A673 (cell line): ENCODE data around the gene GPR26. TPM values are rescaled to one million over a fixed set of nuclear protein-coding genes. Genes with fewer than 3 reads are reported as not detected.

Experiments used
- BruUV-seq: library from RNA; stranded (reverse); fragments of 400-500 nt; replicated peaks from 2 replicates; lab custom pipeline; 2021; lab: Mats Ljungman, UMichigan
- CTCF ChIA-PET: fragments of 300-600 bp; sonication (Branson Sonifier 250); formaldehyde crosslinking; loops from one replicate; lab custom pipeline; 2022; ENCODE audit warnings: antibody characterized with exemption; lab: Charles Lee
- POLR2A ChIA-PET: fragments of 300-600 bp; sonication (Branson Sonifier 250); formaldehyde crosslinking; loops from one replicate; lab custom pipeline; 2022; ENCODE audit warnings: antibody characterized with exemption; ENCODE audit not compliant: low non-redundant PET; lab: Charles Lee
- DNase-seq: peaks from one replicate; pipeline ENCODE4 v3.0.0-alpha.2; 2015; ENCODE audit warnings: low spot score
- H3K27ac ChIP-seq: fragments of 200-600 bp; sonication (generic); 2 replicates; pipeline ENCODE4 v1.5.1; 2016; ENCODE audit warnings: mixed run types, low read depth, mild to moderate bottlenecking, mixed read lengths, antibody characterized with exemption, low read length; ENCODE audit not compliant: poor library complexity, severe bottlenecking
- H3K27me3 ChIP-seq: fragments of 200-600 bp; sonication (generic); replicated peaks from 2 replicates; pipeline ENCODE4 v1.6.1; 2017; ENCODE audit warnings: mixed run types, low read depth, mild to moderate bottlenecking, mixed read lengths, antibody characterized with exemption, low read length; ENCODE audit not compliant: insufficient read depth, poor library complexity
- H3K36me3 ChIP-seq: fragments of 200-600 bp; sonication (generic); 2 replicates; pipeline ENCODE4 v1.6.1; 2016; ENCODE audit warnings: mixed run types, mild to moderate bottlenecking, mixed read lengths, antibody characterized with exemption, low read length; ENCODE audit not compliant: insufficient read depth, poor library complexity, severe bottlenecking
- H3K4me1 ChIP-seq: fragments of 200-600 bp; sonication (generic); 2 replicates; pipeline ENCODE4 v1.6.1; 2017; ENCODE audit warnings: mixed run types, mild to moderate bottlenecking, mixed read lengths, antibody characterized with exemption, low read length; ENCODE audit not compliant: insufficient read depth, poor library complexity, severe bottlenecking
- H3K4me3 ChIP-seq: fragments of 200-600 bp; sonication (generic); 2 replicates; pipeline ENCODE4 v1.5.1; 2016; ENCODE audit warnings: low read depth, mixed run types, mild to moderate bottlenecking, mixed read lengths, low read length; ENCODE audit not compliant: poor library complexity, severe bottlenecking
- H3K9me3 ChIP-seq: fragments of 200-600 bp; sonication (generic); 2 replicates; pipeline ENCODE4 v1.6.1; 2016; ENCODE audit warnings: mixed run types, low read depth, mild to moderate bottlenecking, mixed read lengths, antibody characterized with exemption, low read length; ENCODE audit not compliant: poor library complexity, severe bottlenecking
- CTCF ChIP-seq: fragments of 300-800, 200-600 bp; sonication (generic); conservative IDR thresholded peaks from 2 replicates; pipeline ENCODE4 v1.5.1; 2017; ENCODE audit warnings: low read depth, mild to moderate bottlenecking, antibody characterized with exemption, low read length, moderate library complexity, mixed read lengths
- EZH2 ChIP-seq: fragments of 200-600 bp; sonication (generic); IDR thresholded peaks from 2 replicates; pipeline ENCODE4 v1.6.1; 2017; ENCODE audit warnings: borderline replicate concordance, low read depth, mild to moderate bottlenecking, mixed read lengths, antibody characterized with exemption, low read length; ENCODE audit not compliant: poor library complexity, severe bottlenecking
- intact Hi-C: fragments of 100-400 bp; cut with micrococcal nuclease; formaldehyde crosslinking; loops from one replicate; pipeline ENCODE4 v1.10.0; 2022; ENCODE audit not compliant: unreplicated experiment
- total RNA-seq: library from RNA; stranded (reverse); gene quantifications from 2 replicates; pipeline ENCODE4 v1.2.3, GENCODE V29; 2021

Gene GPR26
- total RNA-seq, 1 experiment from 2014 or later = not detected

DNA sequence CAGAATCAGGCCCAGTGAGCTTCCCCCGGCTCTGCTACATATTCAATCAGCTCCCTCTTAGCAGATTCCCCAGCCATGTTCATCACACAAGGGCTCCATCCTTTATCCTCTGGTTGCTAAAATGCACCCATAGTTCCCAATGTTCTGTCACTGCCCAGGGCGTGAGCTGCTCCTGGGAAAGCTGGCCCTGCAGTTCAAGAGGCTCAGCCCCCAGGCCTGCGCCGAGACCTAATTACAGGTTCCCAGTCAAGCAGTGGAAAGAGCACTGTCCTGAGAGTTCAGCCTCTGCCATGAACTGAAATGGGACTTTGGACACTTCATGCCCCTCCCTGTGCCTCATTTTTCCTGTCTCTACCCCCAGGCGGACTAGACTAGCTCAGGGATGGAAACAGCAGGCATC is 75.6 kb downstream of the GPR26 start:
- no peak for DNase-seq
- Histone ChIP-seq H3K27ac (no peak overlapping the region), H3K4me1 (no peaks in the 10 kb centered on the region), H3K4me3 (no peak overlapping the region), H3K36me3 (no peaks in the 10 kb centered on the region), H3K27me3 (peaks cover 52% of the 10 kb centered on the region), H3K9me3 (no peaks in the 10 kb centered on the region)
- TF ChIP-seq EZH2 = no peak
- no peak for TF ChIP-seq CTCF
- POLR2A ChIA-PET = no interaction called here
- BruUV-seq = no TSS peak
- CTCF ChIA-PET = no interaction called here
- intact Hi-C loops = no loop called here

DNA sequence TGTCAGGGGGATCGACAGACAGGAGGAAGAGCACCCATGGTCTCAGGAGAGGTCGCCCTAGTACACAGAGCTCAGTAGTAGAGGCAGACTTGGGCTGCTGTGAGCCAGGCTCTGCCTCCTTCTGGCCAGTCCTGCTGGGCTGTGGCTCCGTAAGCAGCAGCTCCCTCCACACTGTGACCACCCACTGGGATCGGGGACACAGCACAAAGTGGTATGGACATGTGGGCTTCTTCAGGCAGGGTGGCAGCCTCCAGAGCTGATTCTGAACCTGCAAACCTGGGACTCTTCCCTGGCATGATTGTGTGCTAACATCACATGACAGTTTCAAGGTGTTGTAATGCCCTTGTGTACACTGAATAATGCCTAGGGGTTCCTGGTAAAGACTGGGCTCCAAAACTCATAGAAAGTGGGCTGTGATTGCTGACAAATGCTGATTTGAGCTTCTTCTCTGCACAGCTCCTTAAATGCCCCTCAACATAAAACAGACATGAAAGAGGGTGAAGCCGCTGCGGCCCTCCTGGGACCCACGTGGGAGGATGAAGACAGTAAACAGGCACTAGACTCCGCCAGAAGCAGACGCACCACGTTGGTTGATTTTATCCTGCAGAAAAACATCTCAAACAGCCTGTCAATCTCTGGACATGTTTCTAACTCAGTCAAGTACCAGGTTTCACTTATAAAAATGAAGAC is 76.7 kb downstream of the GPR26 start:
- BruUV-seq = no TSS peak
- H3K27me3 ChIP-seq = peaks cover 54% of the 10 kb centered on the region
- DNase-seq = no peak
- H3K36me3 ChIP-seq = no peaks in the 10 kb centered on the region
- no peaks in the 10 kb centered on the region for H3K9me3 ChIP-seq
- no peak for TF ChIP-seq CTCF
- ChIA-PET POLR2A (no interaction called here), CTCF (no interaction called here)
- H3K4me3 ChIP-seq = no peak overlapping the region
- no peak overlapping the region for H3K27ac ChIP-seq
- intact Hi-C loops = no loop called here
- no peaks in the 10 kb centered on the region for H3K4me1 ChIP-seq

GRCh38 chr10:123743441-123744223 is 77.5 kb downstream of the GPR26 start:
- H3K27ac ChIP-seq = no peak overlapping the region
- H3K36me3 ChIP-seq = no peaks in the 10 kb centered on the region
- ChIA-PET CTCF (no interaction called here), POLR2A (no interaction called here)
- DNase-seq = no peak
- peaks cover 54% of the 10 kb centered on the region for H3K27me3 ChIP-seq
- H3K4me1 ChIP-seq = no peaks in the 10 kb centered on the region
- intact Hi-C loops = no loop called here
- TF ChIP-seq CTCF (no peak), EZH2 (no peak)
- no peaks in the 10 kb centered on the region for H3K9me3 ChIP-seq
- no peak overlapping the region for H3K4me3 ChIP-seq
- BruUV-seq = no TSS peak
